ENCODE data around the gene CCDC121.
A peak's percentile ranks its signal among the peaks of the same experiment; 100 is the strongest.

The CCDC121 gene

DNA sequence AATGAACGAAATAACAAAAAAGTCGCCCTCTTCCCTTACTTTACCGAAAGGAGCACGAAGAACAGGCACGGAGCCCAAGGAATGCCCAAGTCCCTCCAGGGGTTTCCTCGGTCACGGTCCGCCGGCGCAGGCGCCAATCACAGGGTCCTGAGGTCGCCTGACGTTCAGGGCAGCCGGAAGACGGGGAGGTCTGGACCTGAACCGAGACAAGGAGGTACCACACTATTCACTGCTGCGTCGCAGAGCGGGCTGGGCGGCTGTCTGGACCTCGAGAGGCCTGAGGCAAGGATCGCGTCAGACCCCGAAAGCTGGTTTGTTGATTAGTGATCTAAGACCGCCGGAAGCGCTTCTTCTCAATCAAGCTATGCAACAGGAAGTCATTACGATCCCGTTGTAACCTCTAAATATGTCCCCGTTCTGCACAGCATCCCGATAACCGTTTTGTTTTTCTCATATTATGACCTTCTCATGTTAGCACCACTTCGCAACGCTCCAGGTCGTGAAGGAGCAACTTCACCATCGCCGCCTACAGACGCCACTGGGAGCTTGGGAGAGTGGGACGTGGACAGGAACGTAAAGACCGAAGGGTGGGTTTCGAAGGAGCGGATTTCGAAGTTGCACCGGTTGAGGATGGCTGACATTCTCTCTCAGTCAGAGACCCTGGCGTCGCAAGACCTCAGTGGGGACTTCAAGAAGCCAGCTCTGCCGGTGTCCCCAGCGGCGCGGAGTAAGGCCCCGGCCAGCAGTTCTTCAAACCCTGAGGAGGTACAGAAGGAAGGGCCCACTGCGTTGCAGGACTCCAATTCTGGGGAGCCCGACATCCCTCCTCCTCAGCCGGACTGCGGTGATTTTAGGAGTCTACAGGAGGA, 34.7 kb upstream of the CCDC121 start, which contains the start of the genes SLC4A1AP and SUPT7L:
Gene SLC4A1AP (plus strand): TSS at position 605 of the 869 bp plus-strand sequence. CDS start 26 bp downstream, at position 631.
Gene SUPT7L (minus strand): TSS at position 330 of the 869 bp plus-strand sequence. CDS start 1,422 bp downstream, outside the sequence.
- no peak for TF ChIP-seq CTCF (IDR thresholded peaks at IDR 0.05; ENCODE audit: low read depth, low read length, missing control alignments)
- peak within 1 kb of the TSS; percentile 92 for H3K4me3 ChIP-seq (ENCODE audit: low read depth, low read length)
- peak; percentile 71 for DNase-seq (ENCODE audit: low read depth)

DNA sequence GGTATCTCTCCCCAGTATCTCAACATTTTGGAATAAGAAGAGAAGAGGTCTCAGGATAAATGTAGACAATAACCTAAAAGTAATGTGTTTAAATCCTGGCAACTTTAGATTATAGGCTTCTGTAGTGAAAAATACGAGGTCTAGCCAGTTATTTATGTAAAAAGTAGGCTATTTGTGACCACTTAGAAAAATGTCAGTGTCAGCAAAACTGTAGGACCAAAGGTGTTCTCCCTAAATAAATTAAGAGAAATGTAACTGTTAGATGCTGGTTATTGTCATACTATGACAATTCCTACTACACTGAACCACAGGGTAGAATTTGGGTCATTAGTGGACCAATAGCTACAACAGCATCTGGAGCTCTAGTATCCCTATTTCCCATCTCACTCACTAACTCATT, 32.6 kb upstream of the CCDC121 start:
- no peak for DNase-seq (ENCODE audit: low read depth)
- no peak for TF ChIP-seq CTCF (IDR thresholded peaks at IDR 0.05; ENCODE audit: low read depth, low read length, missing control alignments)

DNA sequence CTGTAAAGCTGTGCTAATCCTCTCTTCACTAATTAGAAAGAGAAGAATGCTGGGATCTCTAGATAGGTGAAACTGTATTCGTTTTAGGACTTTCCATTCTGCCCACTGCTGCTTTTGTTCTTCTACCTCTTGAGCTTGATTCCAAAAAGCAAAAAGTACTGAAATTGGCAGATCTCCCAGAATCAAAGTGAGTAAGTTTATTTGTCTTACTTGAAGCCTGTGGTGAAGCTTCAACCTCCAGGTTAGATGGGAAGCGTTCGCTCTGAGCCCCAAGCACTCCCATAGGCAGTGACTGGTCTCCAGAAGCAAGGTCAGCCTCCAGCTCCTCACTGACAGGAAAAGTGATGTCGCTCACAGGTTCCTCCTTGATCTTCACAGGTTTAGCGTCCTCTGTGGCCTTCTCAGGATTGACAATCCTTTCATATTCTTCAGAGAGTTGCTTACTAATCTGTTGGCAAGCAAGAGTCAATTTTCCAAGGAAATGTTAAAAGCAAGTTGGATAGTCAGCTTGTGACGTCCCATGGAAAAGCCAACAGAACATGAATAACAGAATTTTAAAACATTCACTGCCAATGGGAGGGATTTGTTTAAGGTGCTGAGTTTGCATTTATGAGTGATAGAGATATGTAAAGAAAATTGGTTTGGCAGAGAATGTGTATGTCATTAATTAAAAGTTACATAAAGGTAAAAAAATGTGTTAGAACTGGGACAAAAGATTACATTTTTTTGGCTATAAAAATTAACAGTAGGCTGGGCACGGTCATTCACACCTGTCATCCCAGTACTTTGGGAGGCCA, 26.5 kb upstream of the CCDC121 start:
- TF ChIP-seq CTCF (IDR thresholded peaks at IDR 0.05; ENCODE audit: low read depth, low read length, missing control alignments), result no peak
- no peak for DNase-seq (ENCODE audit: low read depth)
- no peak overlapping the region for H3K4me3 ChIP-seq (ENCODE audit: low read depth, low read length)

More for the DNA sequence above, 32.6 kb upstream of the CCDC121 start:
- no peak overlapping the region for H3K4me3 ChIP-seq (ENCODE audit: low read depth, low read length)

DNA sequence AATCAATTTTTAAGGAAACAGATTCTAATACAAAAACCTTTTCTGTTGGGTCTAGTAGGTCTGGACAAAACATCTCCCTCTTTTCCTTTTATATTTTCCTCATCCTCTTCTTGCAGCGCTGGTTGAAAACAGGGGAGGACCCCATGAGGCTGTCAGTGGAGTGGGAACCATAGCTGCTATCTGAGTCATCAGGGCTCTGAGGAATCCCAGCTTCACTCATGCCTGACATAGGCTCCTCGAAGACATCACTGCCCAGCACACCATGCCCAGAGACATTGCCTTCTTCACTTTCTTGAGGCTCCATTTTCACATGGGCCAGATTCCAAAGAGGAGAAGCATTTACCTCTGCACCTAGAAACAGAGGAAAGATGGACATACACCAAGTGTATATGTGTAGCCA, 24.6 kb upstream of the CCDC121 start:
- no peak for TF ChIP-seq CTCF (IDR thresholded peaks at IDR 0.05; ENCODE audit: low read depth, low read length, missing control alignments)
- H3K4me3 ChIP-seq (ENCODE audit: low read depth, low read length), result no peak overlapping the region
- no peak for DNase-seq (ENCODE audit: low read depth)

- DNase-seq (ENCODE audit: low read depth), result no peak
- no peak for TF ChIP-seq CTCF (IDR thresholded peaks at IDR 0.05; ENCODE audit: low read depth, low read length, missing control alignments)
- no peak overlapping the region for H3K4me3 ChIP-seq (ENCODE audit: low read depth, low read length)
Measured at GRCh38 chr2:27652790-27653189, 24.0 kb upstream of the CCDC121 start.

GRCh38 chr2:27652341-27652740, 23.5 kb upstream of the CCDC121 start:
- DNase-seq (ENCODE audit: low read depth), result no peak
- TF ChIP-seq CTCF (IDR thresholded peaks at IDR 0.05; ENCODE audit: low read depth, low read length, missing control alignments), result no peak

More at GRCh38 chr2:27652341-27652740, 23.5 kb upstream of the CCDC121 start:
- H3K4me3 ChIP-seq (ENCODE audit: low read depth, low read length), result no peak overlapping the region

Data from GM12864 (cell line).